GM21717 (cell line): Measurements from ENCODE around the gene SPDYE3.
"Not testable (repeated sequence)": the region's sequence is repeated elsewhere in the genome, so short reads cannot be mapped to it uniquely, and the experiment has no call there.

ENCODE experiments used
- ATAC-seq: cut with Tn5 transposase; IDR thresholded peaks from one replicate; pipeline ENCODE4 v1.9.1; 2021; ENCODE audit warnings: mild to moderate bottlenecking, moderate library complexity; ENCODE audit not compliant: unreplicated experiment

The SPDYE3 gene

DNA sequence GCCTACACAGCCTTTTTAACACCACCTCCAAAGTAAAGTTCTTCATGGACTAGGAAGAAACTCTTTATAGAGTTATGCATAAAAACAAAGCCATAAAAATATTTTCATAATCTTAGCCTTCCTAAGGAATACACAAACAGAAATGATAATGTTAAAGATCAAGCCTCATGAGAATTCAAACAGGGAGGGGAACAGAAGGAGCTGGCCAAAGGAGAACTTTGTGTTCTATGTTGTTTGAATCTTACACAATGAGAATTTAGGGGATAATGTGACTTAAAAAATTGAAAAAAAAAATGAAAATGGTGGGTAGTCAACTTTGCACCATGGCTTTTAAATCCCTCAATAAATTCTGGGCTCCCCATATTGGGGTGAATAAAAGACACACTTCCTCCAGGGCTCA, 41.3 kb downstream of the SPDYE3 start:
- no peak for ATAC-seq

DNA sequence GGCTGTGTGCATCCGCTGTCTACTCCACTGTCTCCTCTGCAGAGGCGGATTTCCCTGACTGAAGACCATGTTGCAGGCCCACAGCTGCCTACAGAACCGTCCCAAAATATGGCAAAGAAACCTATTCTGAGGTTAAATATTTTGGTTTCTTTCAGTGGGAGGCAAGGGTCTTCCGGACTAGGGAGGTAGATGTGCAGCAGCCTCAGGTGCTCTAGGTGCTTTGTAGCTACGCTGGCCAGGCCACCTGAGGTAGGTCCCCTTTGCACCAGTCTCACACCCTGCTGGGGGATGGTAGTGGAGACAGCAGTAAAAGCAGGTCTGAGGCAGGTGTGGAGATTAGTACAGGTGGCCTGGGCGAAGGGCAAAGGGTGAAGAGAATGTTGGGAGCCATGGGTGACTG, 42.3 kb downstream of the SPDYE3 start:
- no peak for ATAC-seq

DNA sequence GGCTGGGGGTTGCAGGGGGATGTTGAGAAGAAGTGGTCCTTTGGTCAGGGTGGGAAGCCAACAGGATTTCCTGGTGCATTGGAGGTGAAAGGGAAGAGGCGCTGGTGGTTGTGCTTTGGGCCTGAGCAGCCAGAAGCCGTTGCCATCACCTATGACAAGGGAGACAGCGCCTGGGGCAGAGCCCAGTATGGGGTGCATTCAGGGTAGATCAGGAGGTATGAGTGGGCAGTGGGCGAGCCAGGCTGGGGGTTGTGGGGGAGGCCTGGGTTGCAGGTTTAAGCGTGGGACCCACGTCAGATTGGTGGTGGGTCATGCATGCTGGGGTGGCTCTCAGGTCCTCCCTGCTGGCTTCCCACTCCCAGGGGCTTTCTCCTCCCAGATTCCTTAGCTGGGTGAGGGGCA, 44.2 kb downstream of the SPDYE3 start:
- ATAC-seq = no peak

DNA sequence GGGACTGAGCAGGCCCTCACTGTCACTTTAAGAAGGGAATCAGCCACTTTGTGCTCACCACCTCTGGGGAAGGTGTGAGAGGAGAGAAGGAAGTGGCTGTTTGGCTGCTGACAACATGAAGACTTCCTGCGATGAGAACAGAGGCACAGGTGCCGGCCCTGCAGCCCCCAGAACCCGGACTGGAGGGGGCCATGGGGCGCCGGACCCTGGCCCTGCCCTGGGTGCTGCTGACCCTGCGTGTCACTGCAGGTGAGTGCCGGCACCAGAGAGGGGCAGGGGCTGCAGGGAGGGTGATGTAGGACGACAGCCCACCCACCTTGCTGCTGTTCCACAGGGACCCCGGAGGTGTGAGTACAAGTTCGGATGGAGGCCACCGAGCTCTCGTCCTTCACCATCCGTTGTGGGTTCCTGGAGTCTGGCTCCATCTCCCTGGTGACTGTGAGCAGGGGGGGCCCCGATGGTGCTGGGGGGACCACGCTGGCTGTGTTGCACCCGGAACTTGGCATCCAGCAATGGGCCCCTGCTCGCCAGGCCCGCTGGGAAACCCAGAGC, 44.8 kb downstream of the SPDYE3 start:
- ATAC-seq = not testable (repeated sequence)

DNA sequence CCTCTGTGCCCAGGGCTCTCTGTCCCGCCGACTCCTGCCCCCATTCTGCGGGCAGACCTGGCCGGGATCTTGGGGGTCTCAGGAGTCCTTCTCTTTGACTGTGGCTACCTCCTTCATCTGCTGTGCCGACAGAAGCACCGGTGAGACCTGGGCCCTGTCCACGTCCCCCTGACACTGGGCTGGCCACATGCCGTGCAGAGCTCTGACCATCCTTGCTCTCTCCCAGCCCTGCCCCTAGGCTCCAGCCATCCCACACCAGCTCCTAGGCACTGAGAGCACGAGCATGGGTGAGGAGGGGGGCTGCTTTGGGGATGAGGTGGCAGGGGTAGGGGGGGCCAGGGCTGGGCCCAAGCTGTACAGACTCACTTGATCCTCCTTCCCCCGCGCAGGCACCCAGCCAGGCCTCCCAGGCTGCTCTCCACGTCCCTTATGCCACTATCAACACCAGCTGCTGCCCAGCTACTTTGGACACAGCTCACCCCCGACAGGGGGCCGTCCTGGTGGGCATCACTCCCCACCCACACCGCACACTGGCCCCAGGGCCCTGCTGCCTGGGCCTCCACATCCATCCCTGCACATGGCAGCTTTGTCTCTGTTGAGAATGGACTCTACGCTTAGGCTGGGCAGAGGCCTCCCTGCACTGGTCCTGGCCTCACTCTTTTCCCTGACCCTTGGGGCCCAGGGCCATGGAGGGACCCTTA, 45.6 kb downstream of the SPDYE3 start:
- ATAC-seq = no peak

DNA sequence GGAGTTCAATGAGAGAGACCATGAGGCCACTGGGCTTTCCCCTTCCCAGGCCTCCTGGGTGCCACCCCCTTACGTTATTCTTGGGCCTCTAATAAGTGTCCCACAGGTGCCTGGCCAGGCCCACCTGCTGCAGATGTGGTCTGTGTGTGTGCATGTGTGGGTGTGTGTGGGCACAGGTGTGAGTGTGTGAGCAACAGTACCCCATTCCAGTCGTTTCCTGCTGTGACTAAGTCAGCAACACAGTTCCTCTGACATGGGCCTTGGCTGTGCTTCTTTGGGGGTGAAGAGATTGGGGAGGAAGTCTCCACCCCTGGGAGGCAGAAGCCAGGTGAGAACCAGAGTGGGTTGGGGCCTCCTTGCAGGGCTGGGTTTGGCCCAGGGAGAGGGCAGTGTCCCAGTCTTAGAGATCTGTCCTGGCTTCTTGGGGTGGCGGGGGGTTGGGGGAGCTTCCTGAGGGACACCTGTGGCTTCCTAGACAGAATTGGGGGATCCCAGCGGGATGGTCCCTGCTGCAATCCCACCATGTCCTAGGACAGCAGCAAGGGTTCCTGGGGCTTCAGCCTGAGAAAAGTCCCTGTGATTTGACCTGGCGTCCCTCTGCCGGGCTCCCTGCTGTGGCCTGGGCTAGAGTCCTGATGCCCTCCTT, 46.3 kb downstream of the SPDYE3 start:
- no peak for ATAC-seq

DNA sequence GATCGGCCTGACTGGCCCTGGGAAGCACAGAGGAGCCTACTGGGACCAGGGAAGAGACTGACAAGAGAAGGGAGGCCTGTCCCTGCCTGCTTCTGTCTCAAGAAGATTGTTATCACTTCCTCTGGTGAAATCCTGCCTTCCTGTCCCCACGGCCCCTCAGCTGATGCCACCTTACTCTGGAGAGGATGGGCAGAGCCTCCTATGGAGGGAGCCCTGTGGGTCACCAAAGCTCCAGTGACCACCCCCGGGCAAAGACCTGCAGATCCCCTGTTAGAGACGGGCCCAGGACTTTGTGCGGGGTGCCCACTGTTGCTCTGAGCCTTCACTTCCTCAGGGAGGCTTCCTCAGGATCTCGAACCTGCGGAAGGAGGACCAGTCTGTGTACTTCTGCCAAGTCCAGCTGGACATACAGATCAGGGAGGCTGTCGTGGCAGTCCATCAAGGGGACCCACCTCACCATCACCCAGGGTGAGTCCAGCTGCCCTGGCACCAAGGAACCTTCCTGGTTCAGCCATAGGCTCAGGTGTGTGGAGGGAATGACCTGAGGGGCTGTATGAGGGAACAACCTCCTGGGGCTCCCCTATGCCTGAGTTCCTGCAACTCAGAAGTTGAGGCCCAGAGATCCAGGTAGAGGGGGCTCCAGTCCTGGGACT, 49.0 kb downstream of the SPDYE3 start:
- no peak for ATAC-seq

DNA sequence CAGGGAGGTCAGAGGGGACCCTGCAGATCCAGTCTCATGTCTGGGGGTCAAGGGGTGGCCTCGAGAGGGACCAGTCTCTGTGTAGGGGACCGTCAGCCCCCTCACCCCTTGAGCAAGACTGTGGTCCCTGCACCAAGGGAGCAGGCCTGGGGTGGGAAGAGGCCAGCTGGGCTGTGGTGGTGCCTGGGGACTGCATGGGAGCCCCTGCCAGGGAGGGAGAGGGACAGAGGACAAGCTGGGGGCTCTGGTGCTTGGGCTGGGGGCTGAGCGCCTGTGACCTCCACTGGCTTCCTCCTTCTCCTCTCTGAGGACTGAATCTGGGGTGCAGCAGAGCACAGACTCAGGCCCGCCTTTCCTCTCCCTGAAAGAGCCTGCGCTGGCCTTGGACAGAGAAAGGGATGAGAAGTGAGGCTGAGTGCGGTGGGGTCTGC, 49.6 kb downstream of the SPDYE3 start:
- ATAC-seq = no peak

DNA sequence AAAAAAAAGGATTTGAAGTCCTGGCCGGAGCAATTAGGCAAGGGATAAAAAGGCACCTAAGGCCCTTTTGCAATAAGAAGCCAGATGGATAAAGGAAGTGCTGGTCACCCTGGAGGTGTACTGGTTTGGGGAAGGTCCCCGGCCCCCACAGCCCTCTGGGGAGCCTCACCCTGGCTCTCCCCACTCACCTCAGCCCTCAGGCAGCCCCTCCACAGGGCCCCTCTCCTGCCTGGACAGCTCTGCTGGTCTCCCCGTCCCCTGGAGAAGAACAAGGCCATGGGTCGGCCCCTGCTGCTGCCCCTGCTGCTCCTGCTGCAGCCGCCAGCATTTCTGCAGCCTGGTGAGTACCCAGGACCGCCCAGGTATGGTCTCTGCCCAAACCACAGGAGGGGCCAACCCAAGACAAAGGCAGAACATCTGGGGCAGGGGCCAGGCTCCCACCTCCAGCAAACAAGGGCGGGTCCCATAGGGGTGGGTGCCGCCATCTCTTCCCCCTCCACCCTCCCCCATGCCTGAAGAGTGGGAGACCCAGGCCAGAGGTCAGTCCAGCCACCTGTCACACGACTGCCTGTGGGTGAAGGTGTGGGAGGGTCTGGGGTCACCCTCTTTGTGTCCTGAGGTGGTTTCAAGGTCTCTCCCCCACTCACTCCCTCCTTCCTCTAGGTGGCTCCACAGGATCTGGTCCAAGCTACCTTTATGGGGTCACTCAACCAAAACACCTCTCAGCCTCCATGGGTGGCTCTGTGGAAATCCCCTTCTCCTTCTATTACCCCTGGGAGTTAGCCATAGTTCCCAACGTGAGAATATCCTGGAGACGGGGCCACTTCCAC, 50.7 kb downstream of the SPDYE3 start, which contains the start of gene PILRB:
TSS of gene PILRB (plus strand) at position 91 of the 830 bp plus-strand sequence. CDS start at position 277, 186 bp downstream.
- no peak for ATAC-seq

DNA sequence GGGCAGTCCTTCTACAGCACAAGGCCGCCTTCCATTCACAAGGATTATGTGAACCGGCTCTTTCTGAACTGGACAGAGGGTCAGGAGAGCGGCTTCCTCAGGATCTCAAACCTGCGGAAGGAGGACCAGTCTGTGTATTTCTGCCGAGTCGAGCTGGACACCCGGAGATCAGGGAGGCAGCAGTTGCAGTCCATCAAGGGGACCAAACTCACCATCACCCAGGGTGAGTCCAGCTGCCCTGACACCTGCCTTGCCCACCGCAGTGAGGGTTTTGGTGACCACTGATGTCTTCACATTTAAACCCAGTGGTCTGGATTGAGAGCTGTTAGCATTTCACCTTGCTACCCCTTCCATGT, 51.3 kb downstream of the SPDYE3 start:
- no peak for ATAC-seq

DNA sequence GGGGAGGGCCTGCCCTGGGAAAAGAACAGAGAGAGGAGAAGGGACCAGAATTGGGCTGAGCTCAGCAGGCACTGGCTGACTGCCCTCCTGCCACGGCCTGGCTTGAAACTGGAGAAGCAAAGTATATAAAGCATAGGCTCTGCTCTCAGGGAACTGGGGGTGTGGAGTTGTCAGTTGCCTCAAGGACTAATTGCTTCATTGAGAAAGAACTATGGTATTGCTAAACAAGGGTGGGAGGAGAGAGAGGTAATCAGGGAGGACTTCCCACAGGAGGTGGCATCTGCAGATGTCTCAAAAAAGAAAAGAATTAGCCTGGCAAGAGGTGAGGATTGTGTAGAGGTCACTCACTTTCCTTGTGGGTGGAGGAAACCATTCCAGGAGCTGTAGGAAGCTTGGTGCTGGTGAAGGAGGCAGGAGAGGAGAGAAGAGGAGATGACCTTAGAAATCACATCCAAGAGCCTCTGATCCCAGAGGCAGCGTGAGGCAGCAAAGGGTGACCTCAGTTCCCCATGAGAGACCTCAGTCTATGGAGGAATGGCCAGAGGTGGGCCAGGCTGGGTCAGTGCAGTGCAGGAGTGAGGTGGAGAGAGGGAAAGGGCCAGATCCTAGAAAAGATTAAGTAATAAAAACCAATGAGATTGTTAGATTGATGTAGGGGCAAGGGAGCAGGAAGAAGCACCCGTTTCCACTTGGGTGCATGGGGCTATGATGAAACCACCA, 52.8 kb downstream of the SPDYE3 start:
- no peak for ATAC-seq

DNA sequence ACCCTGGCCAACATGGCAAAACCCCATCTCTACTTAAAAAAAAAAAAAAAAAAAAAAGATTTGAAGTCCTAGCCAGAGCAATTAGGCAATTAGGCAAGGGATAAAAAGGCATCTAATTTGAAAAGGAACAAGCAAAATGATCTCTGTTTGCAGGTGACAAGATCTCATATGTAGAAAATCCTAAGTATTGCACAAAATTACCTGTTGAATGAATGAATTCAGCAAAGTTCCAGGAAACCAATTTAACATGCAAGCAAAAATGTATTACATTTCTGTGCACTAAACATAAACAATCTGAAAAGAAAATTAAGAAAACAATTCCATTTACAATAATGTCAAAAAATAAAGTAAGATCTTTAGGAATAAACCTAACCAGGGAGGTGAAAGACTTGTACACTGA, 55.6 kb downstream of the SPDYE3 start:
- ATAC-seq = no peak

DNA sequence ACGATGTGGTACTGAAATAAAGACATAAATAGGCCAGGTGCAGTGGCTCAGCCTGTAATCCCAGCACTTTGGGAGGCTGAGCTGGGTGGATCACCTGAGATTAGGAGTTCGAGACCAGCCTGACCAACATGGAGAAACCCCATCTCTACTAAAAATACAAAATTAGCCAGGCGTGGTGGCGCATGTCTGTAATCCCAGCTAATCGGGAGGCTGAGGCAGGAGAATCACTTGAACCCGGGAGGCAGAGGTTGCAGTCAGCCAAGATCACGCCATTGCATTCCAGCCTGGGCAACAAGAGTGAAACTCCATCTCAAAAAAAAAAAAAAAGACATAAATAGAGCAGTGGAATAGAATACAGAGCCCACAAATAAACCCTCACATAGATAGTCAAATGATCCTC, 56.3 kb downstream of the SPDYE3 start:
- not testable (repeated sequence) for ATAC-seq

DNA sequence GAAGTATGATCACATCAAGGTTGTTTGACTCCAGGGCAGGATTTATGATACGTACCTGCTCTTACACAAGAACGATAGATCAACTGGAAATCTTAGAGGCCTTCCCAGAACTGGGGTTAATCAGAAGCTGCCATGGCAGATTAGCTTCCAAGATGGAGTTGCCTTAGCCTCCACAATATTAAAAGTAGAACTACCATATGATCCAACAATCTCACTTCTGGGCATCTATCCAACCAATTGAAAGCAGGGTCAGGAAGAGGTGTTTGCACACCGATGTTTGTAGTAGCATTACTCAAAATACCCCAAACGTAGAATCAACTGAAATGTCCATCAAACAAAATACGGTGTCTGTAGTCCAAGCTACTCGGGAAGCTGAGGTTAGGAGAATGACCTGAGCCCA, 57.0 kb downstream of the SPDYE3 start:
- no peak for ATAC-seq

DNA sequence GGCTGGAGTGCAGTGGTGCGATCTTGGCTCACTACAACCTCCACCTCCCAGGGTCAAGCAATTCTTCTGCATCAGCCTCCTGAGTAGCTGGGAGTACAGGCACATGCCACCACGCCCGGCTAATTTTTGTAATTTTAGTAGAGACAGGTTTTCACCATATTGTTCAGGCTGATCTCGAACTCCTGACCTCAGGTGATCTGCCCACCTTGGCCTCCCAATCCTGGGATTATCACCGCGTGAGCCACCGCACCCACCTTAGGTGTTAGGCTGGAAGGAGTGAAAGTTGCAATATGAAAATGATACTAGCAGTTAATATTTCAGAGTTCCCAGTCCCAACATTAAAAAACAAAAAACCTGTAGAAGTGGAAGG, 58.5 kb downstream of the SPDYE3 start:
- not testable (repeated sequence) for ATAC-seq

DNA sequence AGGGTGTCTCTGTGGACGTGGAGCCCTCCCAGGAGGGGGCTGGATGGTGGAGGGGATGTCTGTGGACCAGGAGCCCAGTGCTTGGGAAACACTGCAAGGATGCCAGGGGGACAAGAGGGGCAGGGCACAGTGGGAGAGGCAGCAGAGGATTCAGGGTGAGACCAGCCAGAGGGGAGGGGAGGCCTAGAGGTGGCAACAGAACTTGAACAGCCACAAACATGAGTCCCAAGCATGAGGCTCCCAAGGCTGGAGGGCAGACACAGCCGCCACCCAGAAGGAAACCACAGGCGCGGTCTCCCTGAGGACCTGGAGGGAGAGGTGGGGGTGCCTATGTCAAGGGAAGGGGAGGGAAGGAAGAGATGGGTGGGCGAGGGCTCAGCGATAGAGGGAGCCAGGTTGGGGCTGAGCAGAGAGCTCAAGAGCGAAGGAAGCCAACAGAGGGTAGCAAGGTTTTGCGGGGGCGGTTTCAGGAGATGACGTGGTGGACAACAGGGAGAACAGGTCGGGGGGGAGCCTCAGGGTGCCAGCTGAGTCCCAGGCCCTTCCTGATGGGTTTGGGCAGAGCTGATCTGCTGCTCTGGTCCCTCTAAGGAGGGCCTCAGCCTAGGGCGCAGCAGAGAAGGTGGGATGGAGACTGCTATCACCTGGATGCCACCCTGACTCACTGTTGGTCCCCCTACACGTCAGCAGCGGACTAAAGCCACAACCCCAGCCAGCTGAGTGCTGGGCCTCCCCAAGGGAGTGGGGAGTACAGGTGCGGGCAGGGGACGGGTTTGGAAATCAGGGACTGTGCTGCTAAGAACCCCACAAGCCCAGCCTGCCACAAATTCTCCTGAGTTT, 59.1 kb downstream of the SPDYE3 start:
- ATAC-seq = no peak

DNA sequence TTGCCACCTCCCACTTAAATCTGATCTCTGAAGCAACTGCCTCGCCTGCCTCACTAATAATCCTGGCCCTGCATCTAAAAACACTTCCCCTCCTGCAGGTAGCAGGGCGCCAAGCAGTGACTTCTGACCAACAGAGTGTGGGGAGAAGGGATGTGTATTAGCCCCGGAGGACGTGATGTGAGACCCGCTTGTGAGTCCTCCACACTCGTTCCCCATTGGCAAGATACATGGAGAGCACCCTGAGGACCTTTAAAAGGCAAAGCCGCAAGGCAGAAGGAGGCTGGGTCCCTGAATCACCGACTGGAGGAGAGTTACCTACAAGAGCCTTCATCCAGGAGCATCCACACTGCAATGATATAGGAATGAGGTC, 59.7 kb downstream of the SPDYE3 start:
- no peak for ATAC-seq

DNA sequence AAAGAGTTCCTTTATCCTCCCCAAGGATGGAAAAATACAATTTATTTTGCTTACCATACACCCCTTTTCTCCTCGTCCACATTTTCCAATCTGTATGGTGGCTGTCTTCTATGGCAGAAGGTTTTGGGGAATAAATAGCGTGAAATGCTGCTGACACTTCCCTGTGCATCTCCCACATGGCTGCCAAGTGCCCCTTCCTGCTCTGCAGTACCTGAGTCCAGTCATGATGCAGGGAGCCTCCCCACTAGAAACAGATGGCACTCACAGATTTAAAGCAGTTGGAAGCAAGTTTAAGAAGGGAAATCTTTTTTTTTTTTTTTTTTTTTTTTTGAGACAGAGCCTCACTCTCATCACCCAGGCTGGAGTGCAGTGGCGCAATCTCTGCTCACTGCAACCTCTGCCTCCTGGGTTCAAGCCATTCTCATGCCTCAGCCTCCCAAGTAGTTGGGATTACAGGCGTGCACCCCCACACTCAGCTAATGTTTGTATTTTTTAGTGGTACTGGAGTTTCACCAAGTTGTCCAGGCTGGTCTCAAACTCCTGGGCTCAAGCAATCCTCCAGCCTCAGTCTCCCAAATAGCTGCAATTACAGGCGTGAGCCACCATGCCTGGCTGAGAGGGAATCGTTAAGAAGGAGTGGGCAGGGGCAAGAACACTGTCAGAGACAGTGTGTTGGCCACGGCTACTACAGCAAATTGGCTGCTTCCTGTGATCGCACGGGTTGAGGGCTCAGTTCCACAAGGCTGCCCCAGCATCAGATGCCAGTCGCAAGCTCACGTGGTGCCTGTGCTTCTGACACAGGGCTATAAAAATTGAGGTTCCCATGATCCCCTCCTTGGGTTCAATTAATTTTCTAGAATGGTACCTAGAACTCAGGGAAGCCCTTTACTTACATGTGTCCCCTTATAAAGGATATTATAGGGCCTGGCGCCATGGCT, 60.4 kb downstream of the SPDYE3 start:
- ATAC-seq = no peak
